Upper lobe of left lung (tissue), 4 donors: Measurements from ENCODE around the gene SRGAP2C.
"Not testable (repeated sequence)": the region's sequence is repeated elsewhere in the genome, so short reads cannot be mapped to it uniquely, and the experiment has no call there.

Experiments used
- CTCF ChIP-seq, 6 experiments: fragments of 450-650 bp in 4 of 6; fragments of 200-600 bp in 2 of 6; sonication (generic) in 2 of 6; IDR thresholded peaks; one replicate each; pipeline ENCODE4 v1.5.1; 2016 to 2019; ENCODE audit warnings: antibody characterized with exemption in 6 of 6
- POLR2A ChIP-seq, 4 donors: fragments of 450-650 bp; IDR thresholded peaks; one replicate each; pipeline ENCODE4 v1.5.1; 2016 to 2017; ENCODE audit warnings: antibody characterized with exemption in 4 of 4, mild to moderate bottlenecking in 2 of 4
- POLR2AphosphoS5 ChIP-seq, 2 donors: sonication (generic); formaldehyde crosslinking; IDR thresholded peaks; one replicate each; pipeline ENCODE4 v1.5.1; 2017; ENCODE audit warnings: antibody characterized with exemption in 2 of 2

DNA sequence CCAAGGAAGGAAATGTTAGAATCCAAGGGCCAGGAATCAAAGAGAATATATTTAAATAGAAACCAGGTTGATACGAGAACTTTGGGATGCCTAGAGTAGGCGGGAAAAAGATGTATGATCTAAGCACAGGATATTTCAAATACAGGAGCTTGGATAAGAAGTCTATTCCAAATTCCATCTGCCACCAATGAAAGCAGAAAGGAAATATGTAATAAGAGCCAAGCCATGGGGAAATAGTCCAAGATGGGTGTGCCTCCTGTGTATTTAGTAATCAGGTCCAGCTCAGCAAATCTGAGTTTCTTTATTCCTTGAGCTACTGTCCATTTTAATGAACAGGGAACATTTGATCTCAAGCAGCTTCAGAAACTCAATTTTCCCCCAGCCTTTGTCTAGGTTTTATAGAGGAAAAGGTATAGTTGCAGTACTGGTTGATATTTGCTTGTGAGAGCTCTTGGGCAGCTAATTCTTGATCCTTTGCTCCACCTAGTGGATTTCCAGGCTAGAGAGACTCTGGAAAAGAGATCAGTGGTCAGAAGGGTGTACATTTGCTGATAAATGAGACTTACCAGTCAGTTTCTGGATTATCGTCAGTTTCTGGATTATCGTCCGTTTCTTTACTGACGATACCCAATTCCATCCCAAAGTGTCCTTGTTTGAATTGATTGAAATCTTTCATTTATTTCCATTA, 29.0 kb upstream of the SRGAP2C start:
- not testable (repeated sequence) for TF ChIP-seq POLR2AphosphoS5, CTCF, POLR2A (IDR thresholded peaks at IDR 0.05)
